RWPE2 (cell line): ENCODE results near the gene DLST.

Source experiments
- ATAC-seq: fragments of 200-7000 bp; cut with Tn5 transposase; 3 replicates; pipeline ENCODE4 v1.9.1; 2021; ENCODE audit warnings: low read depth
- DNase-seq: peaks from one replicate; pipeline ENCODE4 v3.0.0-alpha.2; 2020; ENCODE audit warnings: low spot score
- H3K27ac ChIP-seq: fragments of 450-650 bp; 2 replicates; pipeline ENCODE4 v1.5.1; 2017; ENCODE audit warnings: mild to moderate bottlenecking; ENCODE audit not compliant: poor library complexity, severe bottlenecking
- H3K27me3 ChIP-seq: fragments of 250-450 bp; sonication (Bioruptor Pico); 2 replicates; pipeline ENCODE4 v1.5.1; 2021; ENCODE audit warnings: mild to moderate bottlenecking, moderate library complexity; ENCODE audit not compliant: insufficient read depth, poor library complexity, severe bottlenecking
- H3K36me3 ChIP-seq: fragments of 250-450 bp; sonication (Bioruptor Pico); 2 replicates; pipeline ENCODE4 v1.5.1; 2020; ENCODE audit warnings: low read depth, mild to moderate bottlenecking, moderate library complexity
- H3K4me1 ChIP-seq: fragments of 250-450 bp; sonication (Bioruptor Pico); 2 replicates; pipeline ENCODE4 v1.5.1; 2021; ENCODE audit warnings: mild to moderate bottlenecking, moderate library complexity; ENCODE audit not compliant: insufficient read depth, poor library complexity, severe bottlenecking
- H3K4me3 ChIP-seq: fragments of 250-450 bp; sonication (Bioruptor Pico); 2 replicates; pipeline ENCODE4 v1.5.1; 2021; ENCODE audit warnings: mild to moderate bottlenecking, moderate library complexity; ENCODE audit not compliant: severe bottlenecking
- H3K9me3 ChIP-seq: fragments of 250-450 bp; sonication (Bioruptor Pico); 2 replicates; pipeline ENCODE4 v1.5.1; 2021; ENCODE audit warnings: mild to moderate bottlenecking, moderate library complexity; ENCODE audit not compliant: severe bottlenecking
- CTCF ChIP-seq: fragments of 450-650 bp; IDR thresholded peaks from one replicate; pipeline ENCODE4 v1.5.1; 2017; ENCODE audit warnings: mild to moderate bottlenecking, moderate library complexity; ENCODE audit not compliant: poor library complexity, severe bottlenecking

The DLST gene

GRCh38 chr14:74853581-74853980 is 28.1 kb upstream of the DLST start:
- no peak overlapping the region for H3K27ac ChIP-seq
- ATAC-seq (no peak), DNase-seq (no peak)
- H3K36me3 ChIP-seq: peaks cover 3% of the 10 kb centered on the region
- H3K4me3 ChIP-seq: no peak overlapping the region
- no peaks in the 10 kb centered on the region for H3K9me3 ChIP-seq
- no peaks in the 10 kb centered on the region for H3K27me3 ChIP-seq
- no peak for TF ChIP-seq CTCF
- no peaks in the 10 kb centered on the region for H3K4me1 ChIP-seq

- Histone ChIP-seq H3K9me3 (no peaks in the 10 kb centered on the region), H3K27ac (no peak overlapping the region), H3K4me3 (no peak overlapping the region), H3K36me3 (peaks cover 3% of the 10 kb centered on the region), H3K27me3 (no peaks in the 10 kb centered on the region), H3K4me1 (no peaks in the 10 kb centered on the region)
- DNase-seq: no peak
- no peak for ATAC-seq
- no peak for TF ChIP-seq CTCF
Observed at GRCh38 chr14:74855021-74855420, 26.7 kb upstream of the DLST start.

GRCh38 chr14:74855945-74856344 is 25.8 kb upstream of the DLST start:
- Histone ChIP-seq H3K27me3 (no peaks in the 10 kb centered on the region), H3K9me3 (no peaks in the 10 kb centered on the region), H3K27ac (no peak overlapping the region), H3K4me1 (no peaks in the 10 kb centered on the region), H3K4me3 (no peak overlapping the region), H3K36me3 (peaks cover 3% of the 10 kb centered on the region)
- ATAC-seq (no peak), DNase-seq (no peak)
- no peak for TF ChIP-seq CTCF

- Histone ChIP-seq H3K27ac (no peak overlapping the region), H3K9me3 (no peaks in the 10 kb centered on the region), H3K4me1 (no peaks in the 10 kb centered on the region), H3K27me3 (no peaks in the 10 kb centered on the region), H3K4me3 (no peak overlapping the region), H3K36me3 (peaks cover 3% of the 10 kb centered on the region)
- no peak for TF ChIP-seq CTCF
- ATAC-seq: no peak
- no peak for DNase-seq
Observed at GRCh38 chr14:74856366-74856765, 25.4 kb upstream of the DLST start.

- no peak for TF ChIP-seq CTCF
- no peak for ATAC-seq
- Histone ChIP-seq H3K9me3 (no peaks in the 10 kb centered on the region), H3K4me1 (no peaks in the 10 kb centered on the region), H3K36me3 (peaks cover 3% of the 10 kb centered on the region), H3K27me3 (no peaks in the 10 kb centered on the region), H3K27ac (no peak overlapping the region), H3K4me3 (no peak overlapping the region)
- DNase-seq: no peak
Observed at GRCh38 chr14:74858022-74858421, 23.7 kb upstream of the DLST start.
